HG03280 (cell line): ENCODE data around the gene LRRC75A.

Experiments
- ATAC-seq: cut with Tn5 transposase; IDR thresholded peaks from one replicate; pipeline ENCODE4 v1.9.1; 2021; ENCODE audit warnings: mild to moderate bottlenecking, moderate library complexity; ENCODE audit not compliant: unreplicated experiment

Gene LRRC75A

GRCh38 chr17:16435925-16436886, 55.8 kb downstream of the LRRC75A start:
- no peak for ATAC-seq

GRCh38 chr17:16434662-16435061, 57.3 kb downstream of the LRRC75A start:
- no peak for ATAC-seq

- ATAC-seq, result no peak
These were observed 58.5 kb downstream of the LRRC75A start for GRCh38 chr17:16433514-16433913.

GRCh38 chr17:16432017-16432416, 60.0 kb downstream of the LRRC75A start:
- no peak for ATAC-seq

GRCh38 chr17:16430650-16431049, 61.3 kb downstream of the LRRC75A start:
- ATAC-seq, result no peak

- ATAC-seq, result no peak
These were observed 62.9 kb downstream of the LRRC75A start for GRCh38 chr17:16429083-16429482.

GRCh38 chr17:16428098-16428882, 63.7 kb downstream of the LRRC75A start:
- no peak for ATAC-seq

- no peak for ATAC-seq
These were observed 65.0 kb downstream of the LRRC75A start for GRCh38 chr17:16427020-16427419.

- ATAC-seq, result no peak
These were observed 66.0 kb downstream of the LRRC75A start for GRCh38 chr17:16425698-16426659.

GRCh38 chr17:16425202-16425601, 66.8 kb downstream of the LRRC75A start:
- no peak for ATAC-seq

GRCh38 chr17:16423226-16423872, 68.6 kb downstream of the LRRC75A start:
- ATAC-seq, result no peak

GRCh38 chr17:16422416-16422815, 69.6 kb downstream of the LRRC75A start:
- ATAC-seq, result no peak

- ATAC-seq, result no peak
These were observed 72.1 kb downstream of the LRRC75A start for GRCh38 chr17:16419929-16420271.

- peak; percentile 31 for ATAC-seq
These were observed 72.7 kb downstream of the LRRC75A start for GRCh38 chr17:16419074-16419928.

GRCh38 chr17:16418685-16419068, 73.3 kb downstream of the LRRC75A start:
- no peak for ATAC-seq

- no peak for ATAC-seq
These were observed 73.9 kb downstream of the LRRC75A start for GRCh38 chr17:16417896-16418684.

GRCh38 chr17:16417399-16417798, 74.6 kb downstream of the LRRC75A start:
- ATAC-seq, result no peak
